GM12864 (cell line): ENCODE results near the gene TBKBP1.
A peak's percentile ranks its signal among the peaks of the same experiment; 100 is the strongest.

ENCODE experiments used
- DNase-seq: peaks from one replicate; pipeline ENCODE4 v3.0.0-alpha.2; 2011; ENCODE audit warnings: low read depth
- H3K4me3 ChIP-seq: 2 replicates; pipeline ENCODE4 v1.5.1; 2011; ENCODE audit warnings: mild to moderate bottlenecking, low read depth, low read length, control low read depth
- CTCF ChIP-seq: IDR thresholded peaks from 2 replicates; pipeline ENCODE4 v1.5.1; 2011; ENCODE audit warnings: low read depth, mild to moderate bottlenecking, moderate library complexity, low read length, control low read depth, inconsistent platforms; ENCODE audit errors: missing control alignments

Gene TBKBP1

GRCh38 chr17:47693731-47694580 lies at the start of gene TBKBP1:
Gene TBKBP1 (plus strand): TSS chr17:47694161. CDS start chr17:47696113, 1,952 bp downstream.
- no peak for TF ChIP-seq CTCF
- no peak for DNase-seq
- H3K4me3 ChIP-seq: peak within 1 kb of the TSS; percentile 26

- H3K4me3 ChIP-seq: no peak overlapping the region
- no peak for DNase-seq
- no peak for TF ChIP-seq CTCF
Measured at GRCh38 chr17:47644324-47644723, 49.6 kb upstream of the TBKBP1 start.

- H3K4me3 ChIP-seq: peak within 1 kb of the TSS; percentile 85
- DNase-seq: peak; percentile 99
- no peak for TF ChIP-seq CTCF
Measured at GRCh38 chr17:47649153-47649971, 44.6 kb upstream of the TBKBP1 start, which contains the start of gene KPNB1. Gene KPNB1 (plus strand): TSS chr17:47649919. CDS start chr17:47650245, 326 bp downstream.

GRCh38 chr17:47649972-47650524 lies 43.9 kb upstream of the TBKBP1 start:
- TF ChIP-seq CTCF: no peak
- H3K4me3 ChIP-seq: peak overlapping the region; percentile 85
- no peak for DNase-seq

GRCh38 chr17:47650525-47651522 lies 43.1 kb upstream of the TBKBP1 start:
- peak; percentile 93 for DNase-seq
- no peak for TF ChIP-seq CTCF
- peak overlapping the region; percentile 85 for H3K4me3 ChIP-seq

- TF ChIP-seq CTCF: no peak
- H3K4me3 ChIP-seq: peak overlapping the region; percentile 85; the same call in 1 of the 2 replicates
Measured at GRCh38 chr17:47651704-47652103, 42.3 kb upstream of the TBKBP1 start.

More at GRCh38 chr17:47651704-47652103, 42.3 kb upstream of the TBKBP1 start:
- DNase-seq: no peak
